Fibroblast of upper back skin (primary cell): ENCODE measurements around the gene SPRYD3.
A peak's percentile ranks its signal among the peaks of the same experiment; 100 is the strongest.
"Not testable (repeated sequence)": the region's sequence is repeated elsewhere in the genome, so short reads cannot be mapped to it uniquely, and the experiment has no call there.

ENCODE experiments used
- DNase-seq: peaks from one replicate; pipeline ENCODE4 v3.0.0-alpha.2; 2013

SPRYD3 gene, protein sequence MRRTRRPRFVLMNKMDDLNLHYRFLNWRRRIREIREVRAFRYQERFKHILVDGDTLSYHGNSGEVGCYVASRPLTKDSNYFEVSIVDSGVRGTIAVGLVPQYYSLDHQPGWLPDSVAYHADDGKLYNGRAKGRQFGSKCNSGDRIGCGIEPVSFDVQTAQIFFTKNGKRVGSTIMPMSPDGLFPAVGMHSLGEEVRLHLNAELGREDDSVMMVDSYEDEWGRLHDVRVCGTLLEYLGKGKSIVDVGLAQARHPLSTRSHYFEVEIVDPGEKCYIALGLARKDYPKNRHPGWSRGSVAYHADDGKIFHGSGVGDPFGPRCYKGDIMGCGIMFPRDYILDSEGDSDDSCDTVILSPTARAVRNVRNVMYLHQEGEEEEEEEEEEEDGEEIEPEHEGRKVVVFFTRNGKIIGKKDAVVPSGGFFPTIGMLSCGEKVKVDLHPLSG

DNA sequence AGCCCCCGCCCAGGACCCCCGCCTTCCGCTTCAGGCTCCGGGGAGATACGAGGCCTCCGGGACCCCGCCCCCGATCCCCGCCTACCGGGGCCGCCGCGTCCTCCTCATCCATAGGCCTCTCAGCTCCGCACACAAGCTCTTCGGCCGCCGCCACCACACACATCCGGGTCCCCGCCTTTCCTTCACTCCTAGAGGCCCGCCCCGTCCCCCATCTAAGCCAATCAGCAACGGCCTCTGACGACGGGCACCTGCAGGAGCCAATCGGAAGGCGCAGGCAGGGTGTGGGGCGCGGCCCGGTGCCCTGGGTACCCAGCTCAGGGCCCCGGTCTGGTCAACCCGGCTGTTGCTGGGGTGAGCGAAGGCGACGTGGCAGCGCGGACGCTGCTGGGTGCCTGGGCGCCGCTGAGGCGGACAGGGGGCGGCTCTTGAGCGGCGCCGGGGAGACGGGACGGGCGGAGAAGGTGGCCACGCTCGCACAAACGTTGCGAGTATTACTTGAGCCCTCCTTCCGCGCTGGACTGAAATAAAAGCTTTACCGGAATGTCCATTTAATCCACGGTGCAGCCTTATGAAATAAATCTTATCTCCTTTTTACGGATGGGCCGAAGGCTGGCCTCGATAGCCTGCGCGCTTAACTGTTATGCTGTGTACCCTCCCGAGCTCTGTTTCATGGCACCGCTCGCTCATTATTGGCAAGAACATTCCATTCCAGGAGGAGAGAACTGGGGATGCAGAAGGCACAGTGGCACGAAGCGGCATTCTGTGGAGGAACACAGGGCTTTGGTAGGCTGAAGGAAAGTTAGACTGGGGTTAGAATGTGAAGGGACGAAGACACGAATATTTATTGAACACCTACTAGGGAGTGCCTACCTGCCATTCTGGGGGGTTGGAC lies at the start of gene SPRYD3:
SPRYD3 (minus strand) TSS at position 165 of the 892 bp plus-strand sequence; CDS start at position 108, 57 bp downstream.
- peak; percentile 97 for DNase-seq

DNA sequence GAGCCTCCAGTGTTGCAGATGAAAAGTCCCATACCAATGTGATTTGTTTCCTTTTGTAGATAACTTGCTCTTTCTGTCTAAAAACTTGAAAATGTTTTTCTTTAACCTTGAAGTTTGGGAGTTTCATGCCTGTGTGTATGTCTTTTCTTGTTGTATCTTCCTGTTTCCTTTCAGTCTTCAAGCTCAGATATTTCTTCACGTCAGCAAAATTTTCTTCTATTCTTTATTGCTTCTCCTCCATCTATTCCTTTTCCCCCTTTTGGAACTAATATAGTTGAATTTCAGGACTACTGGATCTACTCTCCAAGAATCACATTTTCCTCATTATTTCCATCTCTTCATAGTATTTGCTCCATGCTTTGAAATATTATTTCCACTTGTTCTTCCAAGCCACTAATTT lies 48.0 kb upstream of the SPRYD3 start:
- DNase-seq, result no peak

DNA sequence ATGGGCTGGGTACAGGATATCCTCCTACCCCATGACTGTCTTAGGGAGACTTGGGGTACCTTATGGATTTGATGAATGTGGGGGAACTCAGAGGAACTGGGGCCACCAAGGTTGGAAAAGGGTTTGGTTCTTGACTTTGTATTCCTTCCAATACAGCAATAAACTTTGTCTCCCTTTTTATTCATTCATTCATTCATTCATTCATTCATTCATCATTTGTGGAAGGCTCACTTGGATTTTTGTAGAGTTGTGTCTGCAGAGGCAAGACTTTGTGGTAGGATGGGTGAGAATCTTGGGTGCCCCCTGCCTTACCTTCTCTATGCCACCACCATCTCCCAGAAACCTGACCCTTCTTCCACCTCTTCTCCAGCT lies 45.1 kb upstream of the SPRYD3 start:
- no peak for DNase-seq

DNA sequence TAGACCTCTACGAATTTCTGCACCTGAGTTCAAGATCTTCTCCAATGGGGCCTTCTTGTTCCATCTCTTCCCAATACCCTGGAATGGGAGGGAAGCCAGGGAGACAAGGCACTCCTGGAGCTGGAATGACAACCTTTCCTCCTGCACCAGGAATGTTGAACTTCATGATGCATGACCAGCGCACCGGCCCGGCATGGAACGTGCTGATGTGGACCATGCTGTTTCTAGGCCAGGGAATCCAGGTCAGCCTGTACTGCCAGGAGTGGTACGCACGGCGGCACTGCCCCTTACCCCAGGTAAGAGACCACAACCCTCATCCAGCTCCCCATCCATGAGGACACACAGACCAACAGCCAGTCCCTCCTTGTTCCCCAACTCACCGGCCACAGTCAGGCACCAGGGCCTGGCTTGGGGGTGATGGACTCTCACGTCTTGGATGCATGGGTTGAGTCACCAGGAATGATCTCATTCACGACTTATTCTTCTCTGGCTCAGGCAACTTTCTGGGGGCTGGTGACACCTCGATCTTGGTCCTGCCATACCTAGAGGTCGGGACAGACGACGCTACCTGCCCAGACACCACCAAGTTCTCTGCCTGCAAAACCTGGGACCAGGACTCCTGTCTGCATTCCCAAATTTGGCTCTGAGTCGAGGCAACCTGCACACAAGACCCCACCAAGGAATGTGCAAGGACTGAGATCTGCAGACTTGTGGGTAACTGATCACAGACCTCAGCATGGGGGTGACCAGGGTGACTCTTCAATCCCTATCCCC lies 44.6 kb upstream of the SPRYD3 start:
- DNase-seq, result peak; percentile 36

DNA sequence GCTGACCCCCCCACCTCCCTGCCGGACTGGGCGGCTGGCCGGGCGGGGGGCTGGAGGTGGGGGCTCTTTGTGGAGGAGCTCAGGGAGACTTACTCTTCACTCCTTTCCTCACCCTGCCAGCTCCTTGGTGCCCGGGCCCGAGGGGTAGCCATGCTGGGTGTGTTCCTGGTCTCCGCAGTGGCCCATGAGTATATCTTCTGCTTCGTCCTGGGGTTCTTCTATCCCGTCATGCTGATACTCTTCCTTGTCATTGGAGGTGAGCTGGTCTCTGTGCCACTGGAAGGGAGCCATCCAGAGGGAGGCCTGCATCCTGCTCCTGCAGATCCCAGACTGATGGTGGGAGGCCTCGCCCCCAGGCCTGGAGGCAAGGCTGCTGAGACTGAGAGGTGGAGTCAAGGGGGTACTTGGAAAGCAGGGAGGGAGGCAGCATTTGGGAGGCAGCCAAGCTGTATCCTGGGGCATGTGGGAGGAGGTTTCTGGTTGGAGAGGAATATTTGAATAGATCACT lies 43.8 kb upstream of the SPRYD3 start:
- peak; percentile 45 for DNase-seq

DNA sequence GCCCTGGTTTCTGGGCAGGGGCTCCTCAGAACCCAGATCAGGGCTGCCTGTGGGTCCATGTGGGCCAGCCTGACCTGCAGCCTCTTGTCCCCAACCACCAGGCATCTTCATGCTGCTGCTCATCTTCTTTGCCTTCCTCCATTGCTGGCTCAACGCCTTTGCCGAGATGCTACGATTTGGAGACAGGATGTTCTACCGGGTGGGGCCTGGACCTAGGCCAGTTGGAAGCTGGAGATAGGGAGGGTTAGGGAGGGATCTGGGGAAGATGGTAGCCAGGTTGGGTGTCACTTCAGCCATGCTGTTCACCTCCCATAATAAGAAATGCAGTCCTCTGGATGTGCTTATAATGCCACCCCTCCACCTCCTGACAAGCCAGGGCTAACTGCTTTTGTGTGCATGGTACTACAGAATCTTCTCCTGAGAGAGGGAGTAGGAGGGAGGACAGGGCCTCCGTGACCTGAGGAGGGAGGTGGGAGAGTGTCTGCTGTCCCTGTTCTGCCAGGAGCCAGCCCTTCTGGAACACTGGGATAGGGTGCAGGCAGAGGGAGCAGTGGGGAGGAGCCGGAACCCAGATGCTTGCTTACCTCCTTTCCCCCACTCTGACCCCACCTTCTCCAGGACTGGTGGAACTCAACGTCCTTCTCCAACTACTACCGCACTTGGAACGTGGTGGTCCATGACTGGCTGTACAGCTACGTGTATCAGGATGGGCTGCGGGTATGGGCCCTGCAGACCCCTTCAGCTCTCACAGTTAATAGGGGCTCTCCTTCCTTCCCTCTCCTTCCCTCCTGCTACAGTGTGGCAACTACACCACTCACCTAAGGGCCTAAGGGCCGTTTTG lies 41.7 kb upstream of the SPRYD3 start:
- no peak for DNase-seq

DNA sequence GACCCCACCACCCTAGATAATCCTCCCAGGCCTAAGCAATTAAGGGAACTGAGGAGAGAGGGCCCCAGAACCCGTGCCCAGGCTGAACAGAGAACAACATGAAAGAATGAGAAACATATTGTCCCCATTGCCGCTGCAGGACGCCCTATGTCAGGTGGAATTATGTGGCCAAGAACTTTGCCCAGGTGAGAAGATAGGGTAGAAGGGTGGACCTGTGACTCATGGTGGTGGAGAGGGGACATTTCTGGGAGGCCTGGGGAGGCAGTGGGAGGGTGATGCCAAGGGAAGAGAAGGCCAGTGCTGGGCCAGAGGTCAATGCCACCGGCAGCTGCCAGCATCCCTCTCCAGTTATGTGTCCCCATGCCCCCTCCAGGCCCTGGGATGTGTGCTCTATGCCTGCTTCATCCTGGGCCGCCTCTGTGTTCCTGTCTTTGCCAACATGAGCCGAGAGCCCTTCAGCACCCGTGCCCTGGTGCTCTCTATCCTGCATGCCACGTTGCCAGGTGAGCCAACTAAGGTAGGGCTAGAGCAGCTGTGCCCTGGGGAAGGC lies 39.6 kb upstream of the SPRYD3 start:
- DNase-seq, result no peak

DNA sequence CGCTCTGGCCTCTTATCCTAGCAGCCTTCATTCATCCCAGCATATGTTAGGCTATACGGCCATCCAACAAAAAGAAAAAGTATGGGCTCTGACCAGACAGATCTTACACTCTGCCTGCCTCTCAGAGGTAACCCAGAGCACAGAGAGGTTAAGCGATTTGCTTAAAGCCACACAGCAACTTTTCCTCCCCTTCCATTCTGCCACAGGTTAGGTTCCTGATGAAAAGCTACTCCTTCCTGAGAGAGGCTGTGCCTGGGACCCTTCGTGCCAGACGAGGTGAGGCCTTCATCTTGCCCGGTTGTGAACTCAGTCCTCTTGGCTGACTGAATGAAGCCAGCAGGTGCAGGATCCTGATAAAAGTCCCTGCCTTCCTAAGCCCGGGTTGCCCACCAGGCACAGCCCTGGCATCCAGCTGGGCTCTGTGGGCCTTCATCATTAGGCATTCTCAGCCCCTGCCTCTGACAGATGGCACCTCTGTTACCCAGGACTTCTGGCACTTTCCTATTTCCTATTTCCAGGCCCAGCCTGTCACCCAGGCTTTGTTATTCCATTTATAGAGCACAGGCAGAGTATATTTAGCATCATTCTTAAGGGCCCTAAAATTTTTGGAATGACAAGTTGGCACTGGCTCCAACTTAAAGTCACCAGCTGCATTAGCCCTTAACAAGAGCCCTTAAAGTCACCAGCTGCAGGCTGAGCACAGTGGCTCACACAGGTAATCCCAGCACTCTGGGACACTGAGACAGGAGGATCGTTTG lies 36.9 kb upstream of the SPRYD3 start:
- no peak for DNase-seq

DNA sequence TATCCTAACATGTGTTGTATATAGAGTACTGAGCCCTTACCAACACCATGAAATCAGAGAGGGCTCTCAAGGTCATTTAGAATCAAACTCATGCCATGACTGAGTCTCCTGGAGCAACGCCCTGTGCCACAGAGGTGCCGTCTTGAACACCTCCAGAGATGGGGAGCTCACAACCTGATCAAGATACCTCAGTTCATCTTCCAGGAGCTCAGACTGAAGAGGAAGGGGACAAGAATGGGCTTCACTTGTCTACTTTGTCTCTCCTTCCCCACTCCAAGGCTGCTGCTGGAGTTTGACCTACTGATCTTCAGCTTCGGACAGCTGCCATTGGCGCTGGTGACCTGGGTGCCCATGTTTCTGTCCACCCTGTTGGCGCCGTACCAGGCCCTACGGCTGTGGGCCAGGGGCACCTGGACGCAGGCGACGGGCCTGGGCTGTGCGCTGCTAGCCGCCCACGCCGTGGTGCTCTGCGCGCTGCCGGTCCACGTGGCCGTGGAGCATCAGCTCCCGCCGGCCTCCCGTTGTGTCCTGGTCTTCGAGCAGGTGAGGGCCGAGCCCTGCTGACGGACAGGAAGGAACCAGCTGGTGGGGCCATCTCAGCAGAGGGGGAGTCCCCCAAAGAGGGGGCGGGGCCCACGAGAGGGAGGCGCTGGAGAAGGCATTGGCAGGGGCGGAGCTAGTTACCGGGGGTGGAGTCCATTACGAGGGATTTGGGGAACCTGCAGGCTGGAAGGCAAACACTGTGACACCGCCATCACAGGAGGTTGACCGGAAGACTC lies 36.1 kb upstream of the SPRYD3 start:
- no peak for DNase-seq

DNA sequence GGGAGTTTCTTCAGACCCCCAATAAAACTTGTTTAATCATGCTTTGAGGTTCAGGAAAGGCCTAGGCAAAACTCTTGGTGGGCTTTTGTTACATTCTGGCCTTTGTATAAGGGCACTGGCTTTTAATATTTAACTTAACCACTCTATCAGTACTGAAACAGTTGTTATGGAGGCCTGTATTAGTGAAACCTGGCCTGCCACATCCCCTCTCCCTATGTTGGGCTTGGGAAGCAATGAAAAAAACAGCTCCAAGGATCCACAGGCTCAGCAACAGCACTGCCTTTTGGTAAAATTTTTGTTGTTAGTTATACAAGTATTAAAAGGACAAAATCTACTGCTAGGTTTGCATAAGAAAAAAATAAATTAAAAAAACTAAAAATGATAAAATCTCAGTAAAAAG lies 34.8 kb upstream of the SPRYD3 start:
- DNase-seq, result no peak

DNA sequence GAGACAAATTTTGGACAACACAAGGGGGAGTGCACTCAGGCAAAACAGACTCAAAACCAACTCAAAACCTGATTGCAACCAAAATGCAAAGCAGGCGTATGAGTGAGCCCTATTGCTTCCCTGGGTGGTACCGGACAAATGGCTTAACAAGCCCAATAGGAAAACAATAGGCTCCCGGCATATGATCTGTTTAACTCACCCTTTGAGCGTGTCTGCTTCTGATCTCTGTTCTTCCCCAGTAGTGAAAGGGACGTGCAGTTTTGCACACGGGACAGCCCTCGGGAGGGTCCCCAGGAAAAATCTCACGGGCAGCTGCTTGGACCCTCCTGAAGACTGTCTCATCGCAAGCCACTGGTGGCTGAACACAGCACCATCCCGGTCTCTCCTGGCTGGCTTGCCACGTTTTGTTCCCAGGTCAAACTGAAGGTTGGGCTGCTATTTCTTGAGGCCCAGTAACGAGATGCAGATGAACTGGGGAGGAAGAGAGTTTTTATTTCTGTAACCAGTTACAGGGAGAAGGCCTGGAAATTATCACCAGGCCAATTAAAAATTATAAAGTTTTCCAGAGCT lies 34.0 kb upstream of the SPRYD3 start:
- DNase-seq, result no peak

DNA sequence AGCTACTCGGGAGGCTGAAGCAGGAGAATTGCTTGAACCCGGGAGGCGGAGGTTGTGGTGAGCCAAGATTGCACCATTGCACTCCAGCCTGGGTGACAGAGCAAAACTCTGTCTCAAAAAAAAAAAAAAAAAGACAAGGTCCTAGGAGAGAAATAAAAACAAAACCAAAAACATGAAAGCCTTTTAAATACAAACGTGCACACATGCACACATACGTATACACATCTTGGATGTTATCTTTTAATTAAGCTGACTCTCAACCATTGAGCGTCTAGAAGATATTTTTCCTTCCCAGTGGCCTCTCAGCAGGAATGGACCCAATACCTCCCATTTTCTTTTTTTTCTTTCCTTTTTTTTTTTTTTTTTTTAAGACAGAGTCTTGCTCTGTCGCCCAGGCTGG lies 33.2 kb upstream of the SPRYD3 start:
- DNase-seq, result not testable (repeated sequence)

DNA sequence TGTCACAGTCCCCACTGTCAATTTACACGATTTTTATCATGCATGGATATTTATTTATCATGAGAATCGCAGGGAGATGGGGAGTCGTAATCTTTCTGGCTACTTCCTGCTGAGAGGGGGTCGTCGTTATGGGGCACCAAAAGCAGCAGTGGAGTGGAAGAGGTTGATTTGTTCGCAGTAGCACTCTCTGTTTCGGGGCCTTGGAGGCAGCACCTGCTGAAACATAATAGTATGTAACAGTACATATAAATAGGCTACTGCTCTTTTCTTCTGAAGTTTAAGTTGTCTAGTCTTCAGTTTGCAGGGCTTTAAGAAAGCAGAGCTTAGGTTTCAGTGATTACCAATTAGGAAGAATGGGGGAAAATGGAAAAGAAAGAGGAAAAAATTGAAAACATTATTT lies 27.9 kb upstream of the SPRYD3 start:
- DNase-seq, result no peak

DNA sequence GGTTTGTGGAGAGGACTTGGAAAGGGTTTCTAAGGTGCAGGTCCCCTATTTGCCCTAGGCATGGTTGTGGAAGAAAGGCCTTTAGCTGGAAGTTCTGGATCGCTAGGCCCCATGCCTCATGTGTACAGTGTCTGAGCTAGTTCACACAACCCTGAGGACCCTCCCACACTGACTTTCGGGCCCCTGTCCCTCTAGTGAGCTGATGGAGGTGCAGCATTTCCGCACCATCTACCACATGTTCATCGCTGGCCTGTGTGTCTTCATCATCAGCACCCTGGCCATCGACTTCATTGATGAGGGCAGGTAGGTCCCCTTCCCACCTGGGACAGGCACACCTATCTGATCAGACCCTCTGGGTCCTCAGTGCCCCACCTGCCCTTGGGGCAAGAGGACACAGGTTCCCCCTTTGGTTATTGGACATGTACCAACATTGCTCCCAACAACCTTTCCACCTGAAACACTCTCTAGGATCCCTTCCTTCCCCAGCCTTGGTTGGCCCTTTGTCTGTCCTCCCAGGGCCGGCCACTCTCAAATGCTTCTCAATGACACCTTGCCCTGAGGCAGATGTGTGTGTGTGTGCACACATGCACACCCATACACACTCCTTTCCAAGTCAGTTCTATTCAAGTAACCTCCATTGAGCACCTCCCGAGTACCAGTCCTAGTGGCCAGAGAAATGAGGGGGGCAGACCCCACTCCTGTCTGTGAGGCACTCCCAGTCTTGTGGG lies 26.7 kb upstream of the SPRYD3 start:
- DNase-seq, result no peak

DNA sequence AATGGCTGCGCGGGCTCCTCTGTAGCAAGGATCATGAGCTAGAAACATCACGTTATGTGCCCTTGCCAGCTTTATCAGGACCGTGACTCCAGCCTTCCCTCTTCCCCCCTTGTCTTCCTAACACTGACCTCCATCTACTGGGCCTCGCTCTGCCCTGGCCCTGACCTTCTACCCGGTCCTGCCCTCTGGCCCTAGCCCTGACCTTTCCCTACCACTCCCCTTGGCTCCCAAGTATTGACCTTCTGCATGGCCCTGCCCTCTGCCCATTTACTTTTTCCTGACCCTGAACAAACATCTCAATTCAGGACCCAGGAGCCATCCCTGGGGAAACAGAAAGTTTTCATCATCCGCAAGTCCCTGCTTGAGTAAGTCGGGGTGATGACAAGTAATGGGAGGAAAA lies 26.1 kb upstream of the SPRYD3 start:
- no peak for DNase-seq

DNA sequence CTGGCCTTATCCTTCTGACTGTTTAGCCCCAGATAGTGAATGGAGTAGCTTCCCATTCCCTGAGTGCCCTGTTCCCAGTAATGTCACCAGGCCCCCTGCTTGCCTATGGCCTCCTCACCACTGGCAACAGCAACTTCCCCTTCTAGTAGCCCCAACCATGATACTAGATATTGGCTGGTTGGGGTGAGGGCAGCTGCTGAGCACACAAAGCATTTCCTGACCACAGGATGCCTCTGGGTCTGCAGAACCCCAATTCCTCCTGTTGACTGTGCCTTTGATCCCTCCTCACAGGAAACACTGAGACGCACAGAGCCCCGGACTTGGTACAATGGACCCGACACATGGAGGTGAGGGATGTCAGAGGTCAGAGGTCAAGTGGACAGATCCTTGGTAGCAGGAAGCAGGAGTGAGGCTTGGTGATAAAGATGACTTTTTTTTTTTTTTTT lies 24.7 kb upstream of the SPRYD3 start:
- DNase-seq, result no peak

DNA sequence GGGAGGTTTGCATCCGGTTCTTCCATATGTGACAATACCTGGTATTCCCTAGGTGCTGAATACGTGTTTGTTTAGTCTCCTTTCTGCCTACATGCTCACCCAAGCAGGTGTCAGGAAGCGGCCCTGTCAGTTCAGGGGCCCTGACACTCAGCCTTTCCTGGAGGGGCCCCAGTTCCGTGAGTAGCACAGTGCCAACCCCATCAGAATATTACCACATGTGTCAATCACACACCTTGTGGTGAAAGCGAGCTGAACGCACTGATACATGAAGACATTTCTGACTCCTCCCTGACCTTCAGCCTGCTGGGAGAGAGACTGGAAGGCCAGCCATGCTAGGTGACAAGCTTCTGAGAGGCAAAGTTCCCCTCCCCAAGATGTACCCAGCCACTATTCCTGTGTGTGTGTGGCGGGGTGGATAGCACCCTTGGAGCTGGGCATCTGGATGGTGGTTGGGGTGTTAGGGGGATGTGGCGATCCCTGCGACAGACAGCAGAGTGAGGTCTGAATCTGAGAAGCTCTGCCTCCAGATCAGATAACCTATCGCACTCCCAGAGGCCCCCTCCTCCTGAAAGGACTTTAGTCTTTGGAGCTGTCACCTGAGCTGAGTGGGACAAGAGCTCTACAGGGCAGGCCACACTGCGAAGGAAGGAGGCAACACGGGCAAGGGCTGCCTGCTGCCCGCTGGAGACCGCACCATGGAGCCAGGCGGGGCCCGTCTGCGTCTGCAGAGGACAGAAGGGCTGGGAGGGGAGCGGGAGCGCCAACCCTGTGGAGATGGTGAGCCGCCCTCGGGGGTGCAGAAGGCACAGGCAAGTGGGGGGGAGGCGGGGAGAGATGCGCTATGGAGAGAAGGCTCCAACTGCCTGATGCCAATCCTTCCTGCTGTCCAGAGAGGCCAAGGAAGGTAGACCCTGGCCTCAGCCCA lies 24.0 kb upstream of the SPRYD3 start, which contains the start of gene SOAT2:
SOAT2 (plus strand) TSS at position 604 of the 925 bp plus-strand sequence; CDS start at position 696, 92 bp downstream.
- no peak for DNase-seq
